GM21526 (cell line): ENCODE results near the gene GRN.
"Not testable (repeated sequence)": the region's sequence is repeated elsewhere in the genome, so short reads cannot be mapped to it uniquely, and the experiment has no call there.

Experiments used
- ATAC-seq: cut with Tn5 transposase; IDR thresholded peaks from one replicate; pipeline ENCODE4 v1.9.1; 2021; ENCODE audit warnings: moderate library complexity; ENCODE audit not compliant: unreplicated experiment, low FRiP score

The GRN gene

GRCh38 chr17:44359458-44360143, 14.5 kb downstream of the GRN start:
- no peak for ATAC-seq

- ATAC-seq = no peak
These were observed 15.0 kb downstream of the GRN start for GRCh38 chr17:44360144-44360533.

- ATAC-seq = no peak
These were observed 15.7 kb downstream of the GRN start for GRCh38 chr17:44360826-44361225.

- ATAC-seq = no peak
These were observed 16.5 kb downstream of the GRN start for GRCh38 chr17:44361292-44362260.

DNA sequence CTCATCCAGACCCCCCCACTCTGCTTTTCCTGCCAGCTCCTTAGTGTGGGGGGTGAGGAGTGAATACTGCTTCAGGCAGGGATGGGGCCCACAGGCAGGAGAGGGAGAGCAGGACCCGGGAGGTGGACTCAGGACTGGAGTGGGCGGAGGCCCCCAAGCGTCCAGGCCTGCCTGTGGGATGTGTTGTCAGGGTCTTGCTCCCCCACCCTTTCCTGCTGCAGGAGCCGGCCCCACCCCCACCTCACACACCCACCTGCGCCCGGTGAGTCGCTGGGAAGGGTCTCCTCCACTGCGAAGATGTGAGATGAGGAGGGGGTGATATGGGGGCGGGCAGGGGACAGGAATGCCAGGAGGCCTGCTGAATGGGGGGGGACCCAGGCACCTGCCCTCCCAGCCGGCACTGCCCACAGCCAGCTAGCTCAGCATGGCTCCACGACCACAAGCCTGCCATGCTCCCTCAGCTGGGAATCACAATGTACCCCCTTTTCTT, 17.4 kb downstream of the GRN start:
- no peak for ATAC-seq

GRCh38 chr17:44362949-44363612, 18.0 kb downstream of the GRN start:
- no peak for ATAC-seq

DNA sequence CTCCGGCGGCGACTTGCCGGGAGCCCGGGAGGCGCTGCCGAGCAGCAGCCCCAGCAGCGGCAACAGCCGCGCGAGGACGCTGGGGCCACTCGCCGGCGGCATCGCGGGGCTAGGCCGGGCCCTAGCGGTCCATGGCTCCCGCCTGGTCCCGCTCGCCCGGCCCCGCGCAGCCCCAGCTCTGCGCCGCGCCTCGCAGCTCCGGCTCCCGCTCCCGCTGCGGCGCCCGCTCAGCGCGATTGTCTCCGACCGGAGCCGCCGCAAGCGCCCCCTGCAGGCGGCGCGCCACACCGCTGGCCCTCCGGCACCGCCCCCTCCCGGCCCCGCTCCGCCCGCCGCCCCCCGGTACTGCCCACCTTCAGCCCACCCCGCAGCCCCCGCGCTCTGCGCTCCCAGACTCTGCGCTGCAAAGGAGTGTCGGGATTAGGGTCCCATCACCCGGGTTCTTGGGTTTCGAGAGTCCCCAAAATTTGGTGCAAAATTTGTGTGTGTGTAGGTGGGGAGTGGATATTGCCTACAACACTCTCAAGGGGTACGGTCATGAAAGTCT, 18.6 kb downstream of the GRN start, which contains the start of gene FAM171A2:
Gene FAM171A2, minus strand, starts transcription at position 241 of the 547 bp plus-strand sequence. Its CDS starts 139 bp downstream, at position 102.
- no peak for ATAC-seq

DNA sequence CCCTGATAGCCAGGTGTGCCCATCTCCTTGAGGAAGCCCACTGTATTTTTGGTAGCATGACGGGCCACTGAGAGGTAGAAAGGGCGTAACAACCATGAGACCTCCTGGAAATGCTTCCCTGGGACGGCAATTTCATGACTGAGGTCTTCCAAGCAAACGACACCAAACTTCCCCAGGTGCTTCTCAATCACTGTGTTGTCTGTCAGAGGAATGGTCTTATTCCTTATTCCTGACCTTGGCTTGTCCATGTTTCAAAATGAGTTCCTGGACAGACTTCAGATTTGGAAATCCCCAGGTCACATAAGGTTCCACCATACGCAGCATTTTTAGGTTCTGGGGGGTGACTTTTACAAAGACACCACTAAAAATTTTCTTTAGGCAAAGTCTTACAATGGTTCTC, 19.9 kb downstream of the GRN start:
- ATAC-seq = not testable (repeated sequence)

- ATAC-seq = no peak
These were observed 22.3 kb downstream of the GRN start for GRCh38 chr17:44367231-44367979.

GRCh38 chr17:44368391-44369243, 23.5 kb downstream of the GRN start:
- ATAC-seq = not testable (repeated sequence)

GRCh38 chr17:44369414-44370023, 24.4 kb downstream of the GRN start:
- ATAC-seq = not testable (repeated sequence)

DNA sequence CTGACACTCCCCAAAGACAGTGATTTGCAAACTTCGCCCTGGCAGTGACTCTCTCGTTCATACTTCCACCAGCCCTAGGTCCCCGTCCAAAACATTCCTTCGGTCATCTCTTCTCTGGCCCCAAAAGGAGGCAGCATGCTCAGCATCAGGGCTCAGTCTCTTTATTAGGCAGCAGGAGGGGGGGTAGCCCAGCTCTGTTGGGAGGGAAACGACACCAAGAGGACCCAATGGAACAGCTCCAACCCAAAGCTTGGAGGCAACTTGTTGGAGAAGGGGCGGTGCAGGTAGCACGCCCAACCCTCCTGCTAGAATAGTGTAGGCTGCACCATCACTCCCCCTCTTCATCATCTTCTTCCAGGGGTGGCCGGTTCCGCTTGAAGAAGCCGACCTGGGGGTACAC, 26.9 kb downstream of the GRN start:
- no peak for ATAC-seq

DNA sequence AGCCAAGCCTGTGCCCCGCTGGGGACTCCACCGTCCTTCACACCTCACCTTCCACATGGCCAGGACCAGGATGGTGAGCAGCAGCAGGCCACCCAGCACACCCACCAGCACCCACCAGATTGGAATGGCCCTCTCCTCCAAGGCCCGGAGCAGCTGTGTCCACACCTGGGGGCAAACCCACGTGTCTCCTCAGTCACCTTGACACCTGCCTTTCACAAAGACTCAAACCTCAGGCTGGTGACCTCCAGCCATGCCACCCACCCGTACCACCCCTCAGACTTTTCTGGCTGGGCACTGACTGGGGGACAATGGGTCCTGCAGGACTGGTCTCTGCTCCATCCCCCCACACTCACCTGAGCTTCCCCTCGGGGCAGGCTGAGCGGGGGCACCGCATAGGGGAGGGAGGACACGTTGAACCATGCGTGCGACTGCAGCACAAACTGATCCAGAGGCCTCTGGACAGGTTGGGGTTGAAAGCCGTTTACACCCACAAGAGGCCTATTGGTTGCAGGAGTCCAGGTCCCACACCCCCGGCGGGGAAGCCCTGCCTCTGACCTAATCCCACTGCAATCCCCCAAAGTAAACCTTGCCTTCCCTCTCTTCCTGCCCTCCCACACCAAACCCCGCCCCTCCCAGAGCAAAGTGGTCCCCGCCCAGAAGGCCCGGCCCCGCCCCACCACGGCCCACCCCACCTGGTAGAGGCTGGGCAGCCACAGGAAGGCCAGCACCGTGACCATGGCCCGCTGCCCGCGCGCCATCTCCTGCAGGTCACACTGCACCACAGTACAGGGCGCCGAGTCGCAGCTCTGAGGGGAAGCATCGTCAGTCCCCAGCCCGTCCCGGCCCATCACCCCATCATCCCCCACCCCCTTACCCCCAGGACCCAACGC, 29.4 kb downstream of the GRN start:
- ATAC-seq = no peak

- ATAC-seq = no peak
These were observed 30.3 kb downstream of the GRN start for GRCh38 chr17:44375196-44376017.

GRCh38 chr17:44376124-44376523, 31.0 kb downstream of the GRN start:
- no peak for ATAC-seq

DNA sequence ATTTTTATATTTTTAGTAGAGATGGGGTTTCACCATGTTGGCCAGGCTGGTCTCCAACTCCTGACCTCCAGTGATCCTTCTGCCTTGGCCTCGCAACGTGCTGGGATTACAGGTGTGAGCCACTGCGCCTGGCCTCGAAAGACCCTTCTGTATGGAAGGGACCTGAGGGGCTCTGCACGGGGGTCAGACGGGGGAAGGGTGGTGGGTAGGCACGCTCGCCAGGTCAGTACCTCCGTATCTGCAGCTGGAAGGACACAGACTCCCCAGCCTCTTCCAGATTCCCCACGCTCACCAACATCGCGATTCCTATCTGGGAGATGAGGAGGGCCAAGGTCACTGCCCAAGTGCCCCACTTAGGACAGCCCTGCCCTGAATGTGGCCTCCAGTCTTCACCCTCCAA, 31.7 kb downstream of the GRN start:
- no peak for ATAC-seq
